SW 1271 (cell line): ENCODE data around the gene ATP2B2.

Experiments
- DNase-seq, 2 experiments: peaks; one replicate each; lab custom pipeline; 2025; lab: John Stamatoyannopoulos, UW

Gene ATP2B2

DNA sequence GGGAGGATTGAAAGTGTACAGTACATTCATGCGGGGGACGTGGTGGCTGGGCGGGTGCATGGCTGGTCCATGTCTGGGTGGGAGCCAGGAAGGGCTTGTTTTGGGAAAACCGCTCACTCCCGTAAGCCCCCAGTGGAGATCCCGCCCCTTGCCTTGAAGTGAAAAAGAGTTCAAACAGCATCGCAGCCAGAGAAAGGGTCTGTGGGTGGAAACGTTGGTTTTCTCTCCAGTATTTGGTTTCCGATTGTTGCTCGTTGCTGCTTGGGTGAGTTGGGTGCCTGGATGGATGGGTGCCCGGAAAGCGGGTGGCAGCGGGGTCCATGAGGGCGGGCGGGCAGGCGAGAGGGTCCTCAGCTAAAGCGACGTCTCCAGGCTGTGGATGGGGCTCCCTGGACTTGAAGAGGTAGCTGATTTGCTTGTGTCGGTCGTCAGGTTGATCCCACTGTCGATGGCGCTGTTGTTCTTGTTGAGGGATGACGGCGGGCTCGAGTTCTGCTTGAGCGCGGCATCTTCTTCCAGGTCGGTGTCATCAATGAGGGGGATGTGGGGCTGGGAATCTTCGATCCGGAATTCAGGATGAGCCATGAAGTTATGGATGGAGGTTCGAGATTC lies 176.8 kb downstream of the ATP2B2 start:
- no peak for DNase-seq

DNA sequence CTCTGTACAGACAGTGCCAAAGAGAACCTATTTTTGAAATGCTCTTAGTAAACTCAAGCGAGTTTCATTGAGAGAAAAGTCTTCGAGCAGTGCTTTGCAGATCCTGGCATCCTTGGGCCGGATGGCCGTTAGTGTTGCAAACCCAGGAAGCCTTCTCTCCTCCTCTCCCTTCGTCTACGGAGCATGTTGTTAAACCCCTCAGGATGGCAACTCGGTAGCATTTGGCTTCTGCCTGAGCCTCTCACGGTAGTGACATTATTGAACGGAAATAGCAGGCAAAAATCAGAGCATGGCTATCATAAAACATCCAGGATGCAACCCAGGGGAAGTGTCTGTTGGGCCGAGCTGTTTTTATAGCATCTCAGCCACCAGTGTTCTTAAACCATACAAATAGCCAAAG lies 177.8 kb downstream of the ATP2B2 start:
- no peak for DNase-seq

DNA sequence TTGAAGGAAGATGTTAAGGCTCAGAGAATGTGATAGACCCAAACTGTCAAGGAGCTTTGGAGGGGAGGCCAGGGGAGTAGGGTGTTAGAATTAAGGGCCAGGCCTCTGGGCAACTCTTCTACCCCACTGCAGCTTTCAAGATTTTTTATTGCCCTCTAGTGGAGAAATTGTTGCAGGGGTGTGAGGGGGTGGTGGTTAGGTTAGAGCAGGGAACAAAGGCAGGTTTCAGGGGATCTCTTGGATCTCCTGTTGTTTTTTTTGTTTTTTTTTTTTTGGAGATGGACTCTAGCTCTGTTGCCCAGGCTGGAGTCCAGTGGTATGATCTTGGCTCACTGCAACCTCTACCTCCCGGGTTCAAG lies 183.1 kb downstream of the ATP2B2 start:
- DNase-seq: peak in 1 of 2 experiments; percentile 33

DNA sequence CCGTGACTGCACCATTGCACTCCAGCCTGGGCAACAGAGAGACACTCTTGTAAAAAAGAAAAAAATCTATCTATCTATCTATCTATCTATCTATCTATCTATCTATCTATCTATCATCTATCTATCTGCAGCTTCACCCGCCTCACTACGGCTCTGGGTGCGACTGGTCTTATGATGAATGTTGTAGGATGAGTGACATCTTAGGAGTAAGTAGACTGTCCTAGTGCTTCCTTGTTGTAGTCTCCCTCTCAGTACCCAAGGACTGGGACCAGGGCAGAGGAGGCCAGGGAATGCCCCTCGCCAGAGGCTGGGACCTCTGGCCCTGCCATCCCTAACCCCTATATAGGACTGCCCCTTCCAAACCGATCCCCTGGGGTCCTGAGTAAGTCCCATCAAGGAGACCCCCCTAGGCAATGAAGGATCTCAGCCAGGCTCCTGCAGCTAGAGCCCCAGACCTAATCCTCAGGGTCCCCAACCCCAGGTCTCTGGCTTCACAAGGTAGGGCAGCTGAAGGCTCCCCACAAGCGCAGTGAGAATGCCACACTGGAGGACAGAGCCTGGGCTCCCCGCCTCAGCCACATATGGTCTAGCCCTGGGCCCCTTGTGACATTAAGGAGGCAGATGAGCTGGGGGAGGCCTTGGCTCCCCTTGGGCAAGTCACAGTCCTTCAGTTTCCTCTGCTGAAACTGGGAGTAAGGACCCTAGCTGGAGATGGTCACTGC lies 183.6 kb downstream of the ATP2B2 start:
- DNase-seq: no peak

DNA sequence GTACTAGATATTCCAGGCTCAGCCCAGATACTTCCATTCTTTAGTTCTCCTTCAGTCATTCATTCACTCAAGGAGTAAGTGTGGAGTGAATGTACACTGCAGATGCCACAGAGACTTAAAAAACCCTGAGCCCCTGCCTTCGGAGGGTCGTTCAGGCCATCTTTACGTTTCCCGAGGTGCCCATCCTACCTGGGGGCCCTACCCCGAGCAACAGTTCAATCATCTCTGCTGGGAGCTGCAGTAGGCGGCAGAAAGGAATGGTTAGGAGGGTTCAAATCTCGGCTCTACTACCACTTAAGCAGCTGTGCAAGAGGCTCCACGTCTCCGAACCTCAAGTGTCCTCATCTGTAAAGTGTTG lies 185.1 kb downstream of the ATP2B2 start:
- DNase-seq: no peak

DNA sequence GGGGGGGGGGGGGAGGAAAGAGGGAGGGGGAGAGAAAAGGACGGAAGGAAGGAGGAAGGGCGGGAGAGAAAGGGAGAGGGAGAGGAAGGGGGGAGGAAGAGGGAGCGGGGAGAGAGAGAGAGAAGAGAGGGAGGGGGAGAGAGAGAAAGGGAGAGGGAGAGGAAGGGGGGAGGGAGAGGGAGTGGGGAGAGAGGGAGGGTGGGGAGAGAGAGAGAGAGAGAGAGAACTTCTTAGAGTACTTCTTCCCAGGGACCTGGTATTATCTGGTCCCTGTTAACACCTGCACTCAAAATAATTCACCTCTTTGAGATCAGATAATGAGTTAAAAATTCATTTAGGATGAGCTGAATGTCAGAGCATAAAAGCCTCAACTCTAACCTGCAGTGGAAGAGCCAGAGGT lies 185.6 kb downstream of the ATP2B2 start:
- no peak for DNase-seq

DNA sequence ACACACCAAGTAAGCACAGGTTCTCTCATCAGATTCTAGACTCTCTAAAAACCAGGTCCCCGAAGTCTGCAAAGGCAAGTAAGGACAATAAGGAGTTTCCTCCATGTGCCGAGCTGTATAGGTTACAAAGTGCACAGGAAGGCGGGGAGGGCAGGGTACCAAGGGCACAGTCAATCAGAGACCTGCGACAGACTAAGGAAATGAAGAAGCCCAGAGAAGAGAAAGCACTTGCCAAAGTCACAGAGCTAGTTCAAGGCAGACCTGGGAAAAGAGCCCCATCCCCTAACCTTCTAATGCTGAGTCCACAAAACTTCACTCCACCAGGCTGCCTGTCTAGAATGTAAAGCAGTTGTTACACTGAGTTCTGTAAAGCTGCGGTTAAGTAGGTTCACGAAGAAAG lies 186.1 kb downstream of the ATP2B2 start:
- no peak for DNase-seq

DNA sequence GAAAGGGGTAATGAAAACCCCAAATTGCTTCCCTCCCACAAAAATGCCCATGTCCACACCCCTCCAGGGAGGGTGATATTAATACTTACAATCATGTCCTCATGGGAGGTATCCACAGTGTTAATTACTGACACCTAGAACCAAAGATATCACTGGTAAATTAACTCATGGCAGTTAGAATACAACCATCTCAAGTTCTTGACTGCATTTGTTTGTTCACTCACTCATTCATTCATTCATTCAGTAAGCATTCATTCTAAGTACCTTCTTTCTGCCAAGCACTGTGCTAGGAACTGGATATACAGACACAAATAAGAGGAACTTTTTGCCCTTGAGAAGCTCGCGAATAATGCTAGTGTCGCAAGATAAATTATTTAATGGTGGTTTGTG lies 187.4 kb downstream of the ATP2B2 start:
- DNase-seq: no peak

DNA sequence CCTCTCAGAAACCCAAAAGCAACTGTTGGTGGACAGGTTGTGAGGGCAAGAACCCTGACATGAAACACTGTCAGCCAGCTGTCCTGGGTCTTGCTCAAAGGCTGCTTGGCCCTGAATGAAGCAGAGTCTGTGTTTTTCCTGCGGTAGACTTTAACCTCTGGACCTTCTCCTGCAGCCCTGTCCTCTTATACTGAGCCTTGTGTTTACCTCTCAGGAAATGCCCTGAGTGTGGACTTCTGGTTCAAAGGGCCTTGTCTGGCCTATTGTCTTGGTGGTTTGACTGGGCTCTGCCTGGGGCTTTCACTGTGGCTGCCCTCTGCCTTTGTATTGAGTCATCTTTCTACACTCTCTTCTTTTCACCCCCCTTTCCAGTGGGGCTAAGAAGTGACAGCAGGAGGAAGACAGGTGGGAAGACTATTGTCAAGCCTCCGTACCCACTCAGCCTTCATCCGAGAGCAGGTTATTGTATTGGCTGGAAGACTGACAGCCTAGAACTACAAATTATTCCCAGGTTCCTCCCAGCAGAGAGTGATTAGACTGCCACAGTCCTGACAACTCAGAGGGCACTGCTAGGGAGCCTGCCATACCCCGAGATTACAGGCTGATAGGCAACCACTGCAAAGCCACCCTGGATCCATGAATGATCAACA lies 187.9 kb downstream of the ATP2B2 start:
- DNase-seq: no peak

DNA sequence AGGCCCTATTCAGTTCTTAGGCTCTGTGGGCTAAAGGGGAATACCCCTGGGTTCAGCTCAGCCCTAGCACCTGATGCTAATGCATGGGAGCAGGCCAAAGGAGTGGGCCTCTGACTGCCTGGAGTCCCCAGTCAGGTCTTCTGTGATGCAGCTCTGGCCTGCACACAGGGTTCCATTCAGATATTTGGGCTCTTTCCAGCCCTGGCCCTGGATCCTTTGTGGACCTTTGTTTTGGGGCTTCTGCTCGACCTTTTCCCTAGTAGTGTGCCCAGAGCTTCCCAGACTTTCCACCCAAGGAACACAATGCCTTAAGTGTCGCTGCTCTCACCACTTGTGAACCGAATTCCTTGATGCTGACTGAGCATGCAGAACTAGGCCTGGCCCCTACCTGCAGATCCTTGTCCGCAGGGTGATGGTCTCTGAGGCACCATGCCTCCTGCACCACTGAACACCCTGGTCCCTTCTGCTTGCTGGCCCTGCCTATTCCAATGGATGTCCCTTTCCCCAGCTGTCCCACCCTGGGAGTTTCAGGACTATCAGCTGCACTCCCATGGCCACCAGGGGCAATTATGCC lies 189.5 kb downstream of the ATP2B2 start:
- DNase-seq: no peak

DNA sequence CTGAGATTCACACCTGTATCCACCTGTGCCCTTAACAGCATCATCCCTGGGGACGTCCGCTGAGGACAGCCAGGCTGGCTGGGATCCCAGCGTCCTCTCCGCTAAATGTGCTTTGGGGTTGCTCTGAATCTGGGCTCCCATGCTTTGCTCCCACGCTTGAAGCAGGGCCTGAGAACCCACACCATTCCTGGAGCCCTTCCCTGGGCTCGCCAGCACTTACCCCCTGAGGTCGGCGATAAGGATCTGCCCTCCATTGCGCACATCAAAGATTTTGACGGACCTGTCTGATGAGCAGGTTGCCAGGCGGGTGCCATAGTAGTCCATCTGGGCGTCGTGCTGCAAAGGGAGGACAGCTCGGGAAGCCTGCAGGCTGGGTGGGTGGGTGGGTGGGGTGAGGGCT lies 190.3 kb downstream of the ATP2B2 start:
- no peak for DNase-seq

DNA sequence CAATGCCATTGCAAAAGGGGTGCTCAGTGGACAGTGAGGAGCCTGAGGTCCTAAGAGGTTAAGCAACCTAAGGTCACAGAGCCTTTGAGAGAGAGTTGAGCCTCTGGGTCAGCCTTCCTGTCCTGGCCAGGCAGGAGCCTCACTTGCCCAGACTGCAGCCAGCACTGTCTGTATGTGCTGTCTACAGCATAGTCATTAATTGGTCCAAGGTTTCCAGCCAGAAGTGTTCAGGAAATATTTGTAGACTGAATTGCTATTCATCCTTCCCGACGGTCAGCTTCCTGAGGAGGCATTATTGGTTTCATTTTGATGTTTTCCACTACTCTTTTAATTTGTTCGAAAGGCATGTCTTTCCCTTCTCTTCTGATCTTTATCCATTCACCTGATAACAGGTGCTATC lies 192.5 kb downstream of the ATP2B2 start:
- no peak for DNase-seq

DNA sequence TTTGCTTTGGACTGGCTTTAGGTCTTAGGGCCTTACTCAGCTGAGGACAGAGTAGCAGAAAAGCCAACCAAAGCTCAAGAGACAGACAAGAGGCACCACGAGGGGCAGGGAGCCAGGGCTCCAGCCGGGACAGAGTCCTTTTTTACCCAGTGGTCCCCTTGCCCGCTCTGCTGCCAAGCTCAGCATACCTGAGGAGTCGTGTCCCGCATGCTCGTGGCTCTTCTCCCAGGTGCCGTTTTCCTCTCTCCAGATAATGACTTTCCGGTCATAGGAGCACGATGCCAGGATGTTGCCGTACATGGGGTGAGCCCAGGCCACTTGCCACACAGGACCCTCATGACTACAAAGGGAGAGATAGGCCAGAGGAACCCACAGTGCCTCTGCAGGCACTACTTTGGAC lies 193.0 kb downstream of the ATP2B2 start:
- no peak for DNase-seq

DNA sequence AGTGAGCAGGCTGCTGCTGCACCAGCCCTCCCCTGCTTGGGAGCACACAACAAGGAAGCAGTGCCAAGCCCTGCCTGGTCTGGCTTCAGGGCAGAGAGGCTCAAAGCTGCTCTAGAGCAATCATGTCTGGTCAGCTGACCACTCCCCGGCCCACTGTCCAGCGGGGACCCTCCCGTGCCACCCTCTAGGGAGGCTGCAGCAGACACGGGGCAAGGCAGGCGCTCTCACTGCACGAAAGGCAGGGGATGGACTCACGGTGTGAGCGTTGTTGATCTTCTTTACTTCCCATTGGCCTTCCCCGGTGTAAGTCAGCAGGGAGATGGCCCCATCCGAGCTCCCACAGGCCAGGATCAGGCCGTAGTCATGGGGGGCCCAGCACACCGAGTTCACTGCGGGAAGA lies 193.7 kb downstream of the ATP2B2 start:
- DNase-seq: no peak

DNA sequence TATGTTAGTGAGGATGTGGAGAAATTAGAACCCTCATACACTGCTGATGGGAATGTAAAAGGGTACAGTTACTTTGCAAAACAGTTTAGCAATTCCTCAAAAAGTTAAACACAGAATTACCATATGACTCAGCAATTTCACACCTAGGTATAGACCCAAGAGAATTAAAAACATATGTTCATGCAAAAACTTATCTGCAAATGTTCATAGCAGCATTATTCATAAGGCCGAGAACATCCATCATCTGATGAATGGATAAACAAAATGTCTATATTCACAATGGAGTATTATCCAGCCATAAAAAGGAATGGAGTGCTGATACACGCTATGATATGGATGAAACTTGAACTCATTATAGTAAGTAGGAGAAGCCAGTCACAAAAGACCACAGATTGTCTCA lies 194.8 kb downstream of the ATP2B2 start:
- no peak for DNase-seq

DNA sequence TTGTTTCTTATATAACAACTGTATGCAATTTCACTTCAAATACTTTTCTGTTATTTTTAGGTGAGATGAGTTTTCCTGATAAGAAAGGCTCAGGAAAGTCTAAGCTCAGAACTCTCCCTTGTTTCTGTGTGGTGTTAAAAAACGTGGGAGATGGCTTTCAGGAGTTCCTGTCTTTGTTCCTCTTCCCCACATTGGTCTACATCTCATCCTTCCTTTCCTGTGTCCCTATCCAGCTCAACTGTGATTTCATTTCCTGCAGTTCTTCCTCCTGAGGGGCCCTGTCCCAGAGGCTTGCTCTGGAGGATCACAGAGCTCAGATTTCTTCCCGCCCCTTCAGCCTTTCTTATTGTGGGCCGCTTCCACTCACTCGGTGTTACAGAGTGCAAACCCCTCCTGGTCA lies 195.7 kb downstream of the ATP2B2 start:
- DNase-seq: no peak

DNA sequence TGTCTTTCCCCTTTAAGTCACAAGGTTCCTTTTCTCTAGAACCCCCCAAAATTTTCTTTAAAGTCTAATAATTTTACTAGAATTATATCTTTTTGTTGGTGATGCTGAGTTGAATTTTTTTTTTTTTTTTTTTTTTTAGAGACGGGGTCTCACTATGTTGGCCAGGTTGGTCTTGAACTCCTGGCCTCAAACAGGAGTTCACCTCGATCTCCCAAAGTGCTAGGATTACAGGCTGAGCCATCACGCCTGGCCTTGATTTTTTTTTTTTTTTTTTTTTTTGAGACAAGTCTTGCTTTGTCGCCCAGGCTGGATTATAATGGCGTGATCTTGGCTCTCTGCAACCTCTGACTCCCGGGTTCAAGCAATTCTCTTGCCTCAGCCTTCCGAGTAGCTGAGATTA lies 196.7 kb downstream of the ATP2B2 start:
- DNase-seq: no peak

DNA sequence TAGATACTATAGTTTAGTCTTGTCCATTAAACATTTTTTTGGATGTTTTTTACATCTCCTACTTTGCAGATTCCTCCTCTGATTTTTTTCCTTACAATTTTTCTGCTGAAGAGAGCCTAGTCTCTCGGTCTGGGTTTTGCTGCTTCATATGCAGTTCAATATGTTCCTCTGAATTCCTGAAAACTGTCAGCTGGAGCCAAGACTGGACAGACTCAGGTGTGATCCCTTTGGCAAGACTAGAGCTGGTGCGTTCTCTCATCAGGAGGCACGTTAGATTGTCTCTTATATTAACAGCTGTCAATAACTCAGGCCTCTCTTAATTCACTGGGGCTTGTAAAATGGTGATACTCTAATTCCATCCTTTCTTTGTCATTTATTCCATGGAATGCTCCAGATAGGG lies 199.2 kb downstream of the ATP2B2 start:
- no peak for DNase-seq

DNA sequence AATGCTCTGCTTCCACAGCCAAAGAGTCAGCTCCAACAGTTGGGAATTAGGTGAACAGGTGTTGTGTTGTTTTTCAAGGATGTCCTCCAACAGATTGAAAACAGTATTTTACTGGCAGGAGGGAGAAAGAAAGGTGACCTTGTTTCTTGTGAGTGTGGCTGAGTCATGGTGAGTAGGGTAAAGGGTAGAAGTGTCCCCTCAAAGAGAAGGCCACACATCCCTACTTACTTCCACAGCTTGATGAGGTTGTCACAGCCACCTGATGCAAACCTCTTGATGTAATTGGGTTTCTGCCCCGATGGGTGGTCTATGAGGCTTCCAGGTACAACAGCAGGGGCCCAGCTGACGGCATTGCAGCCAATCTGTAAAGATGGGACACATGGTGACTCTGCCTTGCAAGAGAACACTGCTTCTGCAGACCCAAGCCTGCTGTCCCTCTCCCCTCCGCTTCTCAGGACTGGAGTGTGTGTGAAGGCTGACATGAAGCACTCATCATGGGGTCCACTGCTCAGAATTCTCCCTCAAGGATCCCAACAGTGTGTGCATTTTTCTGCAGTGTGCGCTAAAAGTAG lies 200.0 kb downstream of the ATP2B2 start:
- no peak for DNase-seq

DNA sequence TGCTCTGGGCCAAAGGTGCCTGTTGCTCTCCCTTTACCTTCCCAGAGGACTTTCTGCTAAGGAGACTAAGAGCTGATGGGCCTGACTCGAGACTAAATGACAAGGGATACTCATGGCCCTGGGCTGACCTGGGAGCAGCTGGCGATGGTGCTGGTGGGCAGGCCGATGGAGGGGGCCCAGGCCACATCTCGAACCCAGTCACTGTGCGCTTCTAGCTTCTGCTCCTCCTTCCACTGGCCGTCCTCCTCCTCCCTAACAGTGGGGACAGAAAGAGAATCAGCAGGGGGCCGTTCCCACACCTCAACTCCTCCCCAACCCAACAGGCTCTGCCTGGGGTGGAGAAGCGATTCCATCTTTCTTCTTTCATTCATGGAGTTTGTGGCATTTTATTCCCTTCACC lies 200.5 kb downstream of the ATP2B2 start:
- DNase-seq: no peak

DNA sequence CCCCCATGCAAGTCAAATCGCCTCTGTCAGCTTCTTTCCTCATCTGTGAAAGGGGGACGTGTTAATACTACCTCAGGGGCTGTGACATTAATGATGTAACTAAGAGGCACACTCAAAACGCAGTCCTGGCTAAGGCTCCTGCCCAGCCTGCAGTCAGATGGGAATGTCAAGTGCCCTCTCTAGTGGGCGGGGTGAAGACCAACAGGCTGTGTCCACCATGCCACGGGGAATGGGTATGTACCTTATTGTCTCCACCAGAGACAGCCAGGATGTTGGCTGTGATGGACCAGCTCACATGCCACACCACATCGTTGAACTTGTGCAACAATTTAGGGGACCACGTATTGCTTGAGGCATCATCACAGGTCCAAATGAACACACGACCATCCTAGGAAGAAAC lies 201.6 kb downstream of the ATP2B2 start:
- no peak for DNase-seq

DNA sequence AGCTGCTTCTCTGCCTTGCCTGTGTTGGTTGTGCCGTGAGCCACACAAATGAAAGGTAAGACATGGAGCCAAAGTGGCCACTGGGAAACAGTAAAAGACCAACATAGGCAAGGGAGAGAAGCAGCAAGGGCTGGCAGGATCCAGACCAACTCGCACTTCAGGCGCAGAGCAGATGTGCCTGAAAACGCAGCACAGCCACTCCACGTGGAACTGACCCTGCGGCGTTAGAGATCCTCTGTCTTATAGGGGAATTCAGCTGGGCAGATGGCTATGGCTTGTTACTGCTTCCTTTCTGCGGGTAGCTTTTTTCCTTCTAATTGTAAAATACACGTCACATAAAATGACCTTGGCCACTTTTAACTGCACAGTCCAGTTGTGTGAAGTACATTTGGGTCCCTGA lies 202.3 kb downstream of the ATP2B2 start:
- DNase-seq: no peak

DNA sequence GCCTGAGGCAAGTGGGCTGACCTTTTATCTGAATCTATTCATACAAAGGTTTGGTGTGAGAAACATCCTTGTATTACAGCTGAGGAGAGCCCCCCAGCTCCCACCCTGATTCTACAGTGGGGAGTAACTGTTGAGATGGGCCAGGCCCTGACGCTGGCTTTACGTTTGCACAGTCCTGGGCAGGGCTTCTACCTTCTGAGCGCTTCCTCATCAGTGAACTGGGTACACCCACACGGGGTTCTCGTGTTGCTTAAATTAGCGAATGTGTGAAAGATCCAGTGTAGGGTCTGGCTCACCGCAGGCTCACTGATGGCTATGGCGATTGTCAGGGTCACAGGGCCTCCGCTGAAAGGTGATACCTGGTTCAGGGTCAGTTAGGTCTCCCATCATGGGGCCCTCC lies 205.3 kb downstream of the ATP2B2 start:
- DNase-seq: no peak
